ENCODE results near the gene SP2.

Gene SP2

GRCh38 chr17:47949946-47950345, 53.9 kb downstream of the SP2 start:
- no peak for DNase-seq (ENCODE audit: low read depth)
- H3K4me3 ChIP-seq (ENCODE audit: low read length) = no peak overlapping the region
- no peak for TF ChIP-seq CTCF (IDR thresholded peaks at IDR 0.05; ENCODE audit: insufficient read depth, low read depth, low read length, missing control alignments)

- no peak for DNase-seq (ENCODE audit: low read depth)
- no peak overlapping the region for H3K4me3 ChIP-seq (ENCODE audit: low read length)
- no peak for TF ChIP-seq CTCF (IDR thresholded peaks at IDR 0.05; ENCODE audit: insufficient read depth, low read depth, low read length, missing control alignments)
These were observed 54.4 kb downstream of the SP2 start for GRCh38 chr17:47950448-47950847.

- no peak overlapping the region for H3K4me3 ChIP-seq (ENCODE audit: low read length)
- DNase-seq (ENCODE audit: low read depth) = no peak
- no peak for TF ChIP-seq CTCF (IDR thresholded peaks at IDR 0.05; ENCODE audit: insufficient read depth, low read depth, low read length, missing control alignments)
These were observed 56.4 kb downstream of the SP2 start for GRCh38 chr17:47952171-47953021.

DNA sequence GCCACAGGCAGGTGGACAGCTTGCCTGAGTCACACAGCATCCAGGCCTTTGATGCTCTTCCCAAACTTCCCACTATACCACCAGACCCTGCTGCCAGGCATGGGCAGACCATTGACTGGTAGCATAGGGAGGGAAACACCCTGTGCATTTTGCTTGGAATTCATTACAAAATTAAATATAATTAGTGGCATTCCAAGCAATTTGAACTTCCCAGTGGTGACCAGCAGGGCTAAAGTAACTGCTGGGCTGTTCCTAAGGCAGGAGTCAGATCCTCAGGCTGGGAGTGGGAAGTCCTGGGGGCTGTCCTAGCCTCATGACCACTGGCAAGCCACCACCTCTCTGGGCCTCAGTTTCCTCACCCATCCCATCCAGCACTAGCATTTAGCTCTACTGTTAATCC, 57.9 kb downstream of the SP2 start:
- no peak overlapping the region for H3K4me3 ChIP-seq (ENCODE audit: low read length)
- TF ChIP-seq CTCF (IDR thresholded peaks at IDR 0.05; ENCODE audit: insufficient read depth, low read depth, low read length, missing control alignments) = peak; percentile 19
- no peak for DNase-seq (ENCODE audit: low read depth)

GRCh38 chr17:47955497-47956461, 59.7 kb downstream of the SP2 start:
- DNase-seq (ENCODE audit: low read depth) = peak; percentile 29

More at GRCh38 chr17:47955497-47956461, 59.7 kb downstream of the SP2 start:
- no peak for TF ChIP-seq CTCF (IDR thresholded peaks at IDR 0.05; ENCODE audit: insufficient read depth, low read depth, low read length, missing control alignments)
- H3K4me3 ChIP-seq (ENCODE audit: low read length) = peak overlapping the region; percentile 10

Data from epithelial cell of esophagus (primary cell).